H1 (cell line): Measurements from ENCODE around the gene SGO2. TPM values are rescaled to one million over a fixed set of nuclear protein-coding genes. Genes with fewer than 3 reads are reported as not detected.

ENCODE experiments used
- CTCF ChIA-PET: fragments of 300-600 bp; sonication (Branson Sonifier 250); formaldehyde crosslinking; loops from one replicate; lab custom pipeline; 2021; ENCODE audit not compliant: partially characterized antibody; lab: Charles Lee
- POLR2A ChIA-PET: fragments of 300-600 bp; sonication (Branson Sonifier 250); formaldehyde crosslinking; loops from one replicate; lab custom pipeline; 2021; ENCODE audit warnings: inconsistent platforms; ENCODE audit not compliant: partially characterized antibody; lab: Charles Lee
- DNase-seq, 2 experiments: peaks; one replicate each; pipeline versions ENCODE4 v3.0.0 to v3.0.0-alpha.2; 2010 to 2022; ENCODE audit warnings: low spot score in 2 of 2, low read depth in 1 of 2, mixed read lengths in 1 of 2
- FAIRE-seq: peaks from 2 replicates; lab custom pipeline; 2011; peaks lifted over from hg19 to GRCh38; lab: Jason Lieb, UNC
- H2AFZ ChIP-seq: 2 replicates; pipeline ENCODE4 v1.8.1; 2012; ENCODE audit warnings: low read length, inconsistent platforms
- H2AK5ac ChIP-seq: 2 replicates; pipeline ENCODE4 v1.6.1; 2013; ENCODE audit warnings: low read depth, low read length
- H2BK120ac ChIP-seq: replicated peaks from 2 replicates; pipeline ENCODE3; 2013; ENCODE audit warnings: low read depth, low read length, inconsistent platforms
- H2BK12ac ChIP-seq: 2 replicates; pipeline ENCODE4 v1.6.1; 2013; ENCODE audit warnings: low read depth, low read length
- H2BK15ac ChIP-seq: 2 replicates; pipeline ENCODE4 v1.6.1; 2013; ENCODE audit warnings: low read length
- H2BK20ac ChIP-seq: 2 replicates; pipeline ENCODE4 v1.6.1; 2013; ENCODE audit warnings: low read length
- H2BK5ac ChIP-seq: 2 replicates; pipeline ENCODE4 v1.6.1; 2013; ENCODE audit warnings: low read depth, low read length
- H3K14ac ChIP-seq: 2 replicates; pipeline ENCODE4 v1.6.1; 2013; ENCODE audit warnings: inconsistent platforms; ENCODE audit not compliant: insufficient read length
- H3K18ac ChIP-seq: 2 replicates; pipeline ENCODE4 v1.6.1; 2013; ENCODE audit warnings: low read length; ENCODE audit errors: extremely low read depth
- H3K23ac ChIP-seq: 2 replicates; pipeline ENCODE4 v1.6.1; 2013; ENCODE audit warnings: inconsistent platforms; ENCODE audit not compliant: insufficient read length
- H3K23me2 ChIP-seq: 2 replicates; pipeline ENCODE4 v1.6.1; 2013; ENCODE audit warnings: low read depth, low read length
- H3K27ac ChIP-seq: 2 replicates; pipeline ENCODE4 v1.6.1; 2011; ENCODE audit warnings: low read depth, low read length, inconsistent platforms
- H3K27me3 ChIP-seq, 4 experiments: replicated peaks in 1 of 4; 1 replicate in 1 of 4; 2 replicates in 3 of 4; pipeline versions ENCODE4 v1.6.1 to v1.8.1; 2011 to 2013; ENCODE audit warnings: low read length in 3 of 4, mild to moderate bottlenecking in 3 of 4, inconsistent platforms in 2 of 4, mixed read lengths in 2 of 4, moderate library complexity in 1 of 4; ENCODE audit not compliant: control insufficient read depth in 3 of 4, insufficient read depth in 3 of 4; ENCODE audit errors: extremely low read depth in 1 of 4
- H3K36me3 ChIP-seq, 4 experiments: 2 replicates each; pipeline versions ENCODE4 v1.6.1 to v1.8.1; 2011 to 2013; ENCODE audit warnings: mild to moderate bottlenecking in 4 of 4, low read length in 3 of 4, moderate library complexity in 2 of 4, control low read depth in 1 of 4, inconsistent platforms in 1 of 4; ENCODE audit not compliant: insufficient read depth in 4 of 4, control insufficient read depth in 2 of 4
- H3K4ac ChIP-seq: replicated peaks from 2 replicates; pipeline ENCODE3; 2013; ENCODE audit warnings: low read length, low read depth, mixed read lengths, inconsistent platforms; ENCODE audit not compliant: insufficient read length
- H3K4me1 ChIP-seq, 4 experiments: replicated peaks in 1 of 4; 1 replicate in 1 of 4; 2 replicates in 3 of 4; pipeline versions ENCODE4 v1.6.1 to v1.8.1; 2011 to 2013; ENCODE audit warnings: low read length in 3 of 4, inconsistent platforms in 2 of 4, mixed read lengths in 1 of 4; ENCODE audit not compliant: insufficient read depth in 4 of 4, control insufficient read depth in 3 of 4
- H3K4me2 ChIP-seq, 2 experiments: 2 replicates each; pipeline versions ENCODE4 v1.6.1 to v1.8.1; 2011 to 2013; ENCODE audit warnings: low read depth in 2 of 2, low read length in 2 of 2, control low read depth in 1 of 2, inconsistent platforms in 1 of 2, mild to moderate bottlenecking in 1 of 2; ENCODE audit not compliant: insufficient read depth in 1 of 2
- H3K4me3 ChIP-seq, 4 experiments: fragments of 200-600, 300-600 bp in 1 of 4; sonication (generic), shearing (Covaris generic), sonication (Bioruptor Twin) in 1 of 4; 2 replicates each; pipeline versions ENCODE4 v1.5.1 to v1.8.1; 2011 to 2016; ENCODE audit warnings: low read length in 4 of 4, low read depth in 3 of 4, control low read depth in 2 of 4, inconsistent platforms in 2 of 4, mild to moderate bottlenecking in 2 of 4, mixed read lengths in 1 of 4, moderate library complexity in 1 of 4; ENCODE audit not compliant: insufficient read depth in 2 of 4; ENCODE audit errors: extremely low read depth in 1 of 4
- H3K56ac ChIP-seq: replicated peaks from 2 replicates; pipeline ENCODE3; 2013; ENCODE audit warnings: low read depth, mild to moderate bottlenecking, mixed read lengths, low read length, inconsistent platforms; ENCODE audit not compliant: insufficient read length
- H3K79me1 ChIP-seq: 2 replicates; pipeline ENCODE4 v1.6.1; 2013; ENCODE audit warnings: low read depth, low read length, control low read depth
- H3K79me2 ChIP-seq, 2 experiments: 2 replicates each; pipeline versions ENCODE4 v1.6.1 to v1.8.1; 2012 to 2013; ENCODE audit warnings: low read length in 2 of 2, mild to moderate bottlenecking in 2 of 2, inconsistent platforms in 1 of 2; ENCODE audit not compliant: insufficient read depth in 2 of 2, control insufficient read depth in 1 of 2
- H3K9ac ChIP-seq, 4 experiments: replicated peaks in 1 of 4; 1 replicate in 1 of 4; 2 replicates in 3 of 4; pipeline versions ENCODE4 v1.6.1 to v1.8.1; 2011 to 2013; ENCODE audit warnings: low read depth in 3 of 4, low read length in 3 of 4, control low read depth in 2 of 4, mild to moderate bottlenecking in 2 of 4, moderate library complexity in 2 of 4, inconsistent platforms in 1 of 4; ENCODE audit errors: extremely low read depth in 1 of 4
- H3K9me3 ChIP-seq, 2 experiments: 2 replicates each; pipeline versions ENCODE4 v1.6.1 to v1.8.1; 2012 to 2013; ENCODE audit warnings: mild to moderate bottlenecking in 2 of 2, moderate library complexity in 2 of 2, control low read depth in 1 of 2, inconsistent platforms in 1 of 2, low read depth in 1 of 2, low read length in 1 of 2, mixed read lengths in 1 of 2; ENCODE audit not compliant: insufficient read depth in 2 of 2
- H4K20me1 ChIP-seq, 2 experiments: replicated peaks in 1 of 2; 2 replicates each; pipeline versions ENCODE3 to v1.8.1; 2011 to 2013; ENCODE audit warnings: inconsistent platforms in 2 of 2, low read length in 2 of 2, mild to moderate bottlenecking in 1 of 2; ENCODE audit not compliant: insufficient read depth in 2 of 2, control insufficient read depth in 1 of 2
- H4K5ac ChIP-seq: 2 replicates; pipeline ENCODE4 v1.6.1; 2013; ENCODE audit warnings: low read length, low read depth, mixed read lengths, inconsistent platforms; ENCODE audit not compliant: insufficient read length
- H4K8ac ChIP-seq: 2 replicates; pipeline ENCODE4 v1.8.0; 2013; ENCODE audit warnings: mild to moderate bottlenecking, moderate library complexity, low read length, inconsistent platforms; ENCODE audit not compliant: insufficient read depth; ENCODE audit errors: extremely low read depth
- H4K91ac ChIP-seq: replicated peaks from 2 replicates; pipeline ENCODE3; 2013; ENCODE audit warnings: low read length, mixed read lengths, inconsistent platforms; ENCODE audit not compliant: insufficient read length
- CHD1 ChIP-seq: IDR thresholded peaks from 2 replicates; pipeline ENCODE4 v1.6.1; 2012; ENCODE audit warnings: low read depth, low read length, improper control_type of control experiment
- CREB1 ChIP-seq: IDR thresholded peaks from 2 replicates; pipeline ENCODE4 v1.6.1; 2012; ENCODE audit warnings: inconsistent platforms
- KDM1A ChIP-seq: fragments of 200-600, 300-600 bp; sonication (generic); IDR thresholded peaks from 2 replicates; pipeline ENCODE4 v1.7.1; 2016; ENCODE audit warnings: mild to moderate bottlenecking, low read length, borderline replicate concordance
- RFX5 ChIP-seq: IDR thresholded peaks from 2 replicates; pipeline ENCODE4 v1.6.1; 2011; ENCODE audit warnings: low read depth, low read length, improper control_type of control experiment, borderline replicate concordance
- RNF2 ChIP-seq: fragments of 200-900, 300-1000 bp; sonication (generic); IDR thresholded peaks from 2 replicates; pipeline ENCODE4 v1.7.1; 2016; ENCODE audit warnings: borderline replicate concordance, low read depth, mild to moderate bottlenecking, antibody characterized with exemption, low read length; ENCODE audit not compliant: poor library complexity, severe bottlenecking; ENCODE audit errors: missing control alignments
- SIX5 ChIP-seq: IDR thresholded peaks from 2 replicates; pipeline ENCODE4 v1.6.1; 2011; ENCODE audit warnings: mild to moderate bottlenecking, low read depth, low read length
- TCF12 ChIP-seq: IDR thresholded peaks from 2 replicates; pipeline ENCODE4 v1.6.1; 2011; ENCODE audit warnings: low read depth, mild to moderate bottlenecking, low read length
- YY1 ChIP-seq: IDR thresholded peaks from 2 replicates; pipeline ENCODE4 v1.6.1; 2011; ENCODE audit warnings: low read depth, mild to moderate bottlenecking, low read length
- WGBS, 2 experiments: shearing (Covaris generic) in 1 of 2; methylation state at CpG; one replicate each; pipeline versions ENCODE4 v1.1.6 to v1.1.7; 2013 to 2015; ENCODE audit warnings: low lambda C conversion rate in 2 of 2, mixed read lengths in 2 of 2, inconsistent platforms in 1 of 2, low coverage in 1 of 2, missing lambda C conversion rate in 1 of 2; ENCODE audit not compliant: insufficient replicate concordance in 2 of 2, insufficient coverage in 1 of 2, insufficient read length in 1 of 2; ENCODE audit errors: extremely low coverage in 1 of 2, missing lambda C conversion rate in 1 of 2; 5-methylcytosine and 5-hydroxymethylcytosine counted together
- polyA plus RNA-seq, 7 experiments: library from polyadenylated mRNA; depleted of rRNA in 3 of 7; stranded (reverse) in 5 of 7; unstranded in 2 of 7; fragments of >200 nt in 5 of 7; fragments of 200-250 nt in 2 of 7; gene quantifications; 1 replicate in 5 of 7; 2 replicates in 1 of 7; 4 replicates in 1 of 7; pipeline versions ENCODE4 v1.2.1 to v1.2.3, GENCODE V29; 2011 to 2013; ENCODE audit warnings: missing spikeins in 2 of 7, mixed read lengths in 2 of 7
- total RNA-seq: library from RNA; stranded (reverse); fragmentation: NEBNext Ultra II Directional; extraction: Animal tissue kit (Norgen Biotek cat#: 25700); gene quantifications from 2 replicates; pipeline ENCODE4 v1.2.1, GENCODE V29; 2021

Gene SGO2
- total and polyA plus RNA-seq, 2 of the 8 experiments (the other 6 are each of a cell fraction or from before 2014, with no cell fraction given) = 2.4 to 33.2 TPM

DNA sequence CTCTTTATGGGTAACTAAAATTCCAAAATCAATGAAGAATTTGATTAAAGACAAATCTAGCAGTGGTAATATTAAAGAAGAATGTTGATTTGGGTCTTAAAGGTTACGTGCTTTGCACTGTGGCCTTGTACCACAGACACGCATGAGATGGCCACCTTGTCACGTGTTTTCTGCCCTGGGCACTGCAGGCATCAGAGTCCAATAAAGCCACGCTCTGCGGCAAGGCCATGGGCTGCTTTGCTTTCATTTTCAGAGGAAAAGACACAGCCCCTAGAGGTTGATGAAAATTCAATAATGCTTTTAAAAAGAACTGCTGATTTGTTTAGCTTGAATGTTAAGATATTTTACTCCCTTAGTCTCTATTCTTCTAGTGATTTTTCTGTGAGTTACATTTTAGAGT, 90.2 kb downstream of the SGO2 start:
- POLR2A ChIA-PET = no interaction called here
- H3K4me1 ChIP-seq = no peaks in the 10 kb centered on the region
- TF ChIP-seq KDM1A (no peak), CHD1 (no peak), YY1 (no peak), TCF12 (no peak), CREB1 (no peak), RNF2 (no peak), RFX5 (no peak), SIX5 (no peak)

More for the DNA sequence above, 90.2 kb downstream of the SGO2 start:
- H4K8ac ChIP-seq = no peak overlapping the region
- H3K79me2 ChIP-seq = no peaks in the 10 kb centered on the region
- H2BK15ac ChIP-seq = no peak overlapping the region
- H2BK5ac ChIP-seq = no peak overlapping the region
- no peak overlapping the region for H3K18ac ChIP-seq
- FAIRE-seq (no peak), DNase-seq (no peak)
- no peaks in the 10 kb centered on the region for H3K27me3 ChIP-seq
- CTCF ChIA-PET = interaction anchor here (1.1 to 4.9 kb wide), 3 partner anchors 9 to 523 kb away, joined by 3 to 34 read pairs (median 3); no protein-coding TSS in a partner anchor
- H3K36me3 ChIP-seq = no peaks in the 10 kb centered on the region
- H3K56ac ChIP-seq = no peak overlapping the region
- peaks cover 0 to 2% of the 10 kb centered on the region in 2 experiments for H4K20me1 ChIP-seq
- no peaks in the 10 kb centered on the region for H3K23me2 ChIP-seq
- no peak overlapping the region for H2BK12ac ChIP-seq
- H3K9me3 ChIP-seq = no peaks in the 10 kb centered on the region
- no peak overlapping the region for H3K14ac ChIP-seq
- H4K5ac ChIP-seq = no peak overlapping the region
- H3K27ac ChIP-seq = no peak overlapping the region
- no peak overlapping the region for H2AK5ac ChIP-seq
- no peak overlapping the region for H3K9ac ChIP-seq
- no peak overlapping the region for H4K91ac ChIP-seq
- no peak overlapping the region for H2BK120ac ChIP-seq
- H2AFZ ChIP-seq = no peak overlapping the region
- H3K4me2 ChIP-seq = no peak overlapping the region
- H3K4me3 ChIP-seq = no peak overlapping the region
- H3K79me1 ChIP-seq = no peaks in the 10 kb centered on the region
- H3K23ac ChIP-seq = no peak overlapping the region
- 92% methylated on average over 5 of the region's 5 CpGs; no CpG with 5 or more reads in 1 of the 2 experiments for WGBS, 2 experiments
- no peak overlapping the region for H2BK20ac ChIP-seq
- no peak overlapping the region for H3K4ac ChIP-seq
